ENCODE data around the gene PTGFR.

- TF ChIP-seq, protein P1, sequence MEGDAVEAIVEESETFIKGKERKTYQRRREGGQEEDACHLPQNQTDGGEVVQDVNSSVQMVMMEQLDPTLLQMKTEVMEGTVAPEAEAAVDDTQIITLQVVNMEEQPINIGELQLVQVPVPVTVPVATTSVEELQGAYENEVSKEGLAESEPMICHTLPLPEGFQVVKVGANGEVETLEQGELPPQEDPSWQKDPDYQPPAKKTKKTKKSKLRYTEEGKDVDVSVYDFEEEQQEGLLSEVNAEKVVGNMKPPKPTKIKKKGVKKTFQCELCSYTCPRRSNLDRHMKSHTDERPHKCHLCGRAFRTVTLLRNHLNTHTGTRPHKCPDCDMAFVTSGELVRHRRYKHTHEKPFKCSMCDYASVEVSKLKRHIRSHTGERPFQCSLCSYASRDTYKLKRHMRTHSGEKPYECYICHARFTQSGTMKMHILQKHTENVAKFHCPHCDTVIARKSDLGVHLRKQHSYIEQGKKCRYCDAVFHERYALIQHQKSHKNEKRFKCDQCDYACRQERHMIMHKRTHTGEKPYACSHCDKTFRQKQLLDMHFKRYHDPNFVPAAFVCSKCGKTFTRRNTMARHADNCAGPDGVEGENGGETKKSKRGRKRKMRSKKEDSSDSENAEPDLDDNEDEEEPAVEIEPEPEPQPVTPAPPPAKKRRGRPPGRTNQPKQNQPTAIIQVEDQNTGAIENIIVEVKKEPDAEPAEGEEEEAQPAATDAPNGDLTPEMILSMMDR (IDR thresholded peaks at IDR 0.05): no peak
- no peak for TF ChIP-seq POLR2A (IDR thresholded peaks at IDR 0.05)
These were observed 48.9 kb upstream of the PTGFR start for GRCh38 chr1:78441921-78442320.
